Articular chondrocyte of knee joint (primary cell): ENCODE measurements around the gene GDF3. TPM values are rescaled to one million over a fixed set of nuclear protein-coding genes. Genes with fewer than 3 reads are reported as not detected.

Experiments used
- total RNA-seq: library from RNA; depleted of rRNA; stranded (reverse); fragments of >200 nt; gene quantifications from 2 replicates; pipeline ENCODE4 v1.2.3, GENCODE V29; 2012

Gene GDF3
- not detected in 2 replicates for total RNA-seq

DNA sequence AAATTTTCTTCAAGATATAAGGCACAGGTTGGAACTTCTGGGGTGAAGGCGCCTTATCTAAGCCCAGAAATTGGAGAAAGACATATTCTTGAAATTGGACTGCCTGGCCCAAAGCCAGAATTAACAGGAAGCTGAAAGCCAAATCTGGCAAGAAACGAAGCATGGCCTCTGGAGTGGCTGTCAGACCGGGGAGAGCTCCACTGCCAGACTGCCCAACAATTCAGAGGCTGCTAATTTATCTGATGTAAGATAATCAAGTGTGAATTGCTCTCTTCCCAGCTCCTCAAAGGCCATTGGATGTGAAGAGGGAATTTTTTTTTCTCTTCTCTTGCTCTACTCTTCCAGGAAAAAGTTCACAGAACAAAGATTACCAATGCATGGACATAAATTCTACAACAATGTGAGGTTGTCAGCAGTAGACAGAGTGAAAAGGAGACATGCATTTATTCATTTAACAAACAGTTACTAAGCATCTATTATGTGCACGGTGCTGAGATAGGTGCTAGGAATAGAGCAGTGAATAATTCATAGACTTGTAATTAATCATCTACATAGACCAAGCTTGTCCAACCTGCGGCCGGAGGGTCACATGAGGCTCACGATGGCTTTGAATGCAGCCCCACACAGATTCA, at the start of gene GDF3:
TSS of gene GDF3 (minus strand) at position 210 of the 632 bp plus-strand sequence. CDS start at position 163, 47 bp downstream.

DNA sequence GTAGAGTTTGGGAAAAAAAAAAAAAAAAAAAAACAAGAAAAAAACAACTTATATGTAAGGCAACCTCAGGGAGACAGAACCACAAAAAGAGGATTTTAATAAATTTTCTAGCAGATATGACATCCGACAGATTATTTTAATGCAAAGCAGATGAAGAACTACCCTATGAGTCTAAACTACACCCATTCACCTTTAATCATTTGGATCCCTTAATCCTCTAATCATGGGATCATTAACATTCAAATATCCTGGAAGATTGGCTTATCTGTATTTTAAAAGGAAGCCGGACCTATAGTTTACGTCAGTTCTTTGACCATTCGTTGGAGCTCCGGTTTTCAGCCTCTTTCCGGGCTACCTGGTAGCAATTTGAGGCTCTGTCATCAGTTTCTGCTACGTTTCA, 15.6 kb upstream of the GDF3 start, which contains the start of gene DPPA3:
TSS of gene DPPA3 (plus strand) at position 301 of the 400 bp plus-strand sequence. CDS start 138 bp downstream, outside the sequence.

Other genes starting within 250 kb of the GDF3 start
- not detected in 2 replicates for gene CD163, start 192.0 kb downstream of the GDF3 start, total RNA-seq
- gene APOBEC1, start 29.9 kb downstream of the GDF3 start, total RNA-seq: not detected in 2 replicates
- gene DPPA3, start 15.7 kb upstream of the GDF3 start, total RNA-seq: not detected in 2 replicates
- not detected in 2 replicates for gene CLEC4C, start 51.6 kb upstream of the GDF3 start, total RNA-seq
- not detected in 2 replicates for gene NANOGNB, start 69.4 kb upstream of the GDF3 start, total RNA-seq
- under 0.01 and 0.32 TPM in 2 replicates for gene NANOG, start 93.6 kb upstream of the GDF3 start, total RNA-seq
- not detected in 2 replicates for gene SLC2A14, start 177.1 kb upstream of the GDF3 start, total RNA-seq
- 82.6 and 140 TPM in 2 replicates for gene SLC2A3, start 240.4 kb upstream of the GDF3 start, total RNA-seq